ENCODE results near the gene NPL. TPM values are rescaled to one million over a fixed set of nuclear protein-coding genes. Genes with fewer than 3 reads are reported as not detected.
A peak's percentile ranks its signal among the peaks of the same experiment; 100 is the strongest.

Gene NPL
- total and polyA plus RNA-seq, 9 of the 15 experiments (the other 6 are each of a cell fraction or from before 2014, with no cell fraction given): 9.9 to 22.3 (median 14.2) TPM

- TF ChIP-seq TEAD1 (CRISPR knock-in tag; IDR thresholded peaks at IDR 0.05) (peak in 1 of 2 experiments; percentile 84; a peak in 2 of 4 replicates), SMC3 (conservative IDR thresholded peaks at IDR 0.05; ENCODE audit: insufficient read depth, low read depth, low read length) (no peak), BRF2 (IDR thresholded peaks at IDR 0.05; ENCODE audit: borderline replicate concordance, insufficient read depth, insufficient read length) (no peak), KLF1 (tag; IDR thresholded peaks at IDR 0.05) (no peak), ZNF175 (CRISPR knock-in tag; IDR thresholded peaks at IDR 0.05; ENCODE audit: low read depth) (peak; percentile 41; the same call in 1 of the 2 replicates), ZBTB40 (IDR thresholded peaks at IDR 0.05) (peak; percentile 36), ZBTB40 (CRISPR knock-in tag; IDR thresholded peaks at IDR 0.05) (no peak), MITF (IDR thresholded peaks at IDR 0.05) (peak; percentile 77), YY1 (IDR thresholded peaks at IDR 0.05; ENCODE audit: borderline replicate concordance in 1 of 3, control insufficient read depth in 1 of 3, extremely low read depth in 1 of 3, insufficient read depth in 3 of 3, insufficient read length in 1 of 3, insufficient replicate concordance in 2 of 3, low read depth in 1 of 3, low read length in 2 of 3) (no peak), NFRKB (IDR thresholded peaks at IDR 0.05; ENCODE audit: low read depth) (no peak), FOXJ3 (CRISPR knock-in tag; IDR thresholded peaks at IDR 0.05) (no peak)
- TF ChIP-seq, protein P1, sequence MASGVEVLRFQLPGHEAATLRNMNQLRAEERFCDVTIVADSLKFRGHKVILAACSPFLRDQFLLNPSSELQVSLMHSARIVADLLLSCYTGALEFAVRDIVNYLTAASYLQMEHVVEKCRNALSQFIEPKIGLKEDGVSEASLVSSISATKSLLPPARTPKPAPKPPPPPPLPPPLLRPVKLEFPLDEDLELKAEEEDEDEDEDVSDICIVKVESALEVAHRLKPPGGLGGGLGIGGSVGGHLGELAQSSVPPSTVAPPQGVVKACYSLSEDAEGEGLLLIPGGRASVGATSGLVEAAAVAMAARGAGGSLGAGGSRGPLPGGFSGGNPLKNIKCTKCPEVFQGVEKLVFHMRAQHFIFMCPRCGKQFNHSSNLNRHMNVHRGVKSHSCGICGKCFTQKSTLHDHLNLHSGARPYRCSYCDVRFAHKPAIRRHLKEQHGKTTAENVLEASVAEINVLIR (CRISPR knock-in tag; IDR thresholded peaks at IDR 0.05): no peak
These were observed 2.0 kb downstream of the NPL start (continued) for GRCh38 chr1:182791281-182792179.

All from K562 (cell line).